GM11168 (cell line): ENCODE measurements around the gene NFKBIB.

Source experiments
- in situ Hi-C: fragments of 300-500 bp; cut with MboI; formaldehyde crosslinking; loops from one replicate; pipeline ENCODE4 v1.12.0; 2022; ENCODE audit warnings: low sequenced_read_pairs; ENCODE audit not compliant: unreplicated experiment

The NFKBIB gene

DNA sequence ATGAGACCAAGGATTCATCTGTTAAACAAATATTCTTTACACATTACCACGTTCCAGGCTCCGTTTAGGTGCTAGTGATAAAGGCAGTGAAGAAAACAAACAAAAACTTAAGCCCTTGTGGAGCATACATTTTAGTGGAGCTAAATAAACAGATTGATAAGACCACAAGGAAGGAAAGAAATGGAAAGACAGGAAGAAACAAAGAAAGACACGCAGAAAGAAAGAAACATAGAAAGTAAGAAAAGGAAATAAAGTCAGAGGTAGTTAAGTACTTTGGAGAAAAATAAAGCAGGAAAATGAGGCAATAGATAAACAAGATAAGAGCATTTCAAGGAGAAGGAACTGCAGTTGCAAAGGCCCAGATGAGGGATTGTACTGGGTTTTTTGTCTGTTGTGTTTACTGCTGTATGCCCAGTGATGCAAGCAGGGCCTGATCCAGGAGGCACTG lies 998 bp downstream of the NFKBIB start:
- in situ Hi-C loops = no loop called here

DNA sequence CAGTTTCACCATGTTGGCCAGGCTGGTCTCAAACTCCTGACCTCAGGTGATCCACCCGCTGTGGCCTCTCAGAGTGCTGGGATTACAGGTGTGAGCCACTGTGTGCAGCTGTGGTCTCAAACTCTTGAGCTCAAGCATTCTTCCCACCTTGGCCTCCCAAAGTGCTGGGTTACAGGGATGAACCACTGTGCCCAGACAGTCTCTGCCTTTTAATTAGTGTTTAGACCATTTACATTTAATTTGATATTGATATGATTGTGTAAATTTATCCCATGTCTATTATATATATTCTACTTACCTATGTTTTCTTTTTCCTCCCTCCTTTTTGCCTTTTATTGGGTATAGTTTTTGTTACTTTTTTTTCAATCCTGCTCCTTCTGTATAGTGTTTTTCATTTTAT lies 1.9 kb downstream of the NFKBIB start:
- in situ Hi-C loops = no loop called here

DNA sequence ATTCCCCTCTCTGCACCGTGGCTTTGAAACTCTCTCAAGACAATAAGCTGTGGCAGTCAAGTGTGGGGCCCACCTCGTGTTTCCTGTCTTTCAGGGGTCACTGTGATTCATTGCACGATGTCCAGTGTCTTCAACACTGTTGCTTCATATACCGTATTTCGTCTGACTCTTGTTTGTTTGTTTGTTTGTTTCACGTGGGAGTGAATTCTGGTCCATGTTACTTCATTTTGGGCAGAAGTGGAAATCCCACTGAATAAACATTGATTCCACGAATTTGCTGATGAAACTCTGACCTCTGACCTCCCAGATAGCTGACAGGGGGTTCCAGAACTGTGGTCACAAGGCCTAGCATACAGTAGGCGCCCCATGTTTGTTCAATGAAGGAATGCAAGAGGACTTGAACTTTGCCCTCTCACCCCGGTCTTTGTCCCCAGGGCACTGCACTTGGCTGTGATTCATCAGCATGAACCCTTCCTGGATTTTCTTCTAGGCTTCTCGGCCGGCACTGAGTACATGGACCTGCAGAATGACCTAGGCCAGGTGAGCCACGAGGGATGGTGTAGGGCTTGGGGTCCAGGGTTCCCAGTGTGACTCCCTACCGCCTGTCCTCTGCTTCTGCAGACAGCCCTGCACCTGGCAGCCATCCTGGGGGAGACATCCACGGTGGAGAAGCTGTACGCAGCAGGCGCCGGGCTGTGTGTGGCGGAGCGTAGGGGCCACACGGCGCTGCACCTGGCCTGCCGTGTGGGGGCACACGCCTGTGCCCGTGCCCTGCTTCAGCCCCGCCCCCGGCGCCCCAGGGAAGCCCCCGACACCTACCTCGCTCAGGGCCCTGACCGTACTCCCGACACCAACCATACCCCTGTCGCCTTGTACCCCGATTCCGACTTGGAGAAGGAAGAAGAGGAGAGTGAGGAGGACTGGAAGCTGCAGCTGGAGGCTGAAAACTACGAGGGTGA lies 5.1 kb downstream of the NFKBIB start:
- in situ Hi-C loops = no loop called here

DNA sequence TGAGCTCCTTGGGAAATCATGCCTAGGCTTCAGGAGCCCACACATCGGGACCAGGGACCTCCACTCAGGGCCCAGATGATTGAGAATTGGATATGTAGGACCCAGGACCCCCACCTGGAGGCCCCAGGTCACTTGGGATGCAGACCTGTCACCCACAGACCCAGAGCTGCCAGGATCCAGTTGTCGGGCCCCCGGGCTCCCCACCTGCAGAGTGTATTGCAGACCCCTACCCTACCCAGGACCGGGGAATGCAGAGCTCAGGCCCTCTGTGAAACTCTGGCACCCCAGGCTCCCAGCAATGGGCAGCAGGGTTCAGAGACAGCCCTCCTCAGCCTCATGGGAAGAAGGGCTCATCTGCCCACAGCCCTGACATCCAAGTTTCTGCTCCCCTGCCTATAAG lies 5.9 kb downstream of the NFKBIB start:
- in situ Hi-C loops = no loop called here

DNA sequence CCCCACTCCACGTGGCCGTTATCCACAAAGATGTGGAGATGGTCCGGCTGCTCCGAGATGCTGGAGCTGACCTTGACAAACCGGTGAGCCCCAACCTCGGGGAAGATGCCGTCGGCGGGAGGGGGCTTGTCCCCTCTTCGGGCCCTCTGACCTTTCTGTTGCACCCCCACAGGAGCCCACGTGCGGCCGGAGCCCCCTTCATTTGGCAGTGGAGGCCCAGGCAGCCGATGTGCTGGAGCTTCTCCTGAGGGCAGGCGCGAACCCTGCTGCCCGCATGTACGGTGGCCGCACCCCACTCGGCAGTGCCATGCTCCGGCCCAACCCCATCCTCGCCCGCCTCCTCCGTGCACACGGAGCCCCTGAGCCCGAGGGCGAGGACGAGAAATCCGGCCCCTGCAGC lies 7.5 kb downstream of the NFKBIB start:
- in situ Hi-C loops = no loop called here

DNA sequence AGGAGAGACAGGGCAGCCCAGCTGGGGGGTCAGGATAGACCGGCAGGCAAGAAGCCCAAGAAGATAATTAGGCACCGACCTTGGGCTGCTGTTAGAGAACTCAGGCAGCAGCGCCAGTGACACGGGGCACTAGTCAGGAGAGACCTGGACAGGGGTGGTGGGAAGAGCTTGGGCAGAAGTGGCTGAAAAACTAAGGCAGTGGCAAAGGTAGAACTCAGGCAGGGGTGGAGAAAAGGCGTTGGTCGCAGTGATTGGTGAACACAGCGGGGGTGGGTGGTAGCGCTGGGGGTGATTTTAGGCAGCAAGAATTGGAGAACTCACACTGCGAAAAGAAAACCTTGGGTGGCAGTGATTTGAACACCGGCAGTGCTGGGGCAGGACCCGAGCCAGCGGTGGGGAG lies 7.9 kb downstream of the NFKBIB start:
- in situ Hi-C loops = no loop called here

DNA sequence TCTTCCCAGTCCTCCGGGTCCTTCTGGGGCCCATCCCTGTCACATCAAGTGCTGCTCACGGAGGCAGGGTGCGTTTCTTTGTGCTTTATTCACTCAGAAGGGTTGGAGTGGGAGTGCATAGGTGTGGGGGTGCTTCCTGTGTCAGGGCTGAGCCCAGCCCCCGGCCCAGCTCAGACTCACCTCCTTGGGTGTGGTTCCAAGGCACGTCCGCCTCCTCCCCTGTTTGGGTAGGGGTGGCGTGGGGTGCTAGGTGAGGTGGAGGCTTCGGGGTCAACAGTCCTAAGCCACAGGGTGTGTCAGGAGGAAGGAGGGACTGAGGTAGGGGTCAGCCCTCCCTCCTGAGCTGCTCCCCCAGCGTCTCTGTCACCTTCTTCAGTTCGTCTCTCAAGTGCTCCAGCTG lies 9.1 kb downstream of the NFKBIB start:
- in situ Hi-C loops = no loop called here

DNA sequence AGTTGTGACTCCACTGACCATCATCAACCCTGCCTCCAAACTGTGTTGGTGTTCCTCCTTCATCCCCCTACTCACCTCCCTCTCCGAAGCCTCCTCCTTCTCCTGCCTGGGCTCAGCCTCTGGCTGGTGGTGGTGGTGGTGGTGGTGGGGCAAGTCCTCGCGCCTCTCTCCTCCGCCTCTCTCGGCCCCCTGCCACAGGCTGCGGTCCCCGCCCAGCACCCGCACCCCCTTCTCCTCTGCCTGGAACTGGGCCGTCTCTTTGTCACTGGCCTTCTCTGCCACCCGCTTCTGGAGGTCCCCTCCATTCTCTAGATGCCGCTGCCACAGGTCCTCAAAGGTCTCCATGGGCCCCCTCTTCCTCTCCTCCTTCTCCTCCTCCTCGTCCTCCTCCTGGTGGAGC lies 10.7 kb downstream of the NFKBIB start:
- in situ Hi-C loops = no loop called here

DNA sequence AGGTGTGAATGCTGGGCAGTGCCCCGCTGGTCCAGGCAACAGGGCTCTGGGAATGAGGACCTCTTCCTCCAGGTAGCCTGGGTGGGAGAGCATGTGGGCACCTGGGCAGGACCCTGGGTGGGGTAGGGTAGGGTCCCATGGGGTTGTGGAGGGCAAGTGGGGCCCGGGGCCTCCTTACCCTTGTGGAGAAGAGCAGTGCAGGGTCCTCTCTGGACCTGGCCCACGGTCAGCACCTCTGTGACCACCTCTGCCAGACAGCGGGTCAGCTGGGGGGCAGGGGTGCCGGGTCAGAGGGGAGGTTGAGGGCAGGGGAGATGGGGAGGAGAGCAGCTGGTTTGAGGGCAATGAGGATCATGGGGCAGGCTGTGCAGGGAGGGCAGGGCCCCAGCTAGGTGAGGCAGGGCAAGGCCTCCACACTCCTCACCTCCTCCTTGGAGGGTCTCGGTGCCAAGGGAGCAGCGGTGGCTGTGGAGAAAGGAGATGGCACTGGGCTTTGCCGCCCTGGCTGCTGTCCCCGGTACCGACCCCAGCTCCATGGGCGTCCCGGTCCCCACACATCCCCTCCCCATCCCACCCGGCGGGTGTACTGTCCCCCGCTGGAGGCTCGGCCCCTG lies 11.7 kb downstream of the NFKBIB start:
- in situ Hi-C loops = no loop called here

DNA sequence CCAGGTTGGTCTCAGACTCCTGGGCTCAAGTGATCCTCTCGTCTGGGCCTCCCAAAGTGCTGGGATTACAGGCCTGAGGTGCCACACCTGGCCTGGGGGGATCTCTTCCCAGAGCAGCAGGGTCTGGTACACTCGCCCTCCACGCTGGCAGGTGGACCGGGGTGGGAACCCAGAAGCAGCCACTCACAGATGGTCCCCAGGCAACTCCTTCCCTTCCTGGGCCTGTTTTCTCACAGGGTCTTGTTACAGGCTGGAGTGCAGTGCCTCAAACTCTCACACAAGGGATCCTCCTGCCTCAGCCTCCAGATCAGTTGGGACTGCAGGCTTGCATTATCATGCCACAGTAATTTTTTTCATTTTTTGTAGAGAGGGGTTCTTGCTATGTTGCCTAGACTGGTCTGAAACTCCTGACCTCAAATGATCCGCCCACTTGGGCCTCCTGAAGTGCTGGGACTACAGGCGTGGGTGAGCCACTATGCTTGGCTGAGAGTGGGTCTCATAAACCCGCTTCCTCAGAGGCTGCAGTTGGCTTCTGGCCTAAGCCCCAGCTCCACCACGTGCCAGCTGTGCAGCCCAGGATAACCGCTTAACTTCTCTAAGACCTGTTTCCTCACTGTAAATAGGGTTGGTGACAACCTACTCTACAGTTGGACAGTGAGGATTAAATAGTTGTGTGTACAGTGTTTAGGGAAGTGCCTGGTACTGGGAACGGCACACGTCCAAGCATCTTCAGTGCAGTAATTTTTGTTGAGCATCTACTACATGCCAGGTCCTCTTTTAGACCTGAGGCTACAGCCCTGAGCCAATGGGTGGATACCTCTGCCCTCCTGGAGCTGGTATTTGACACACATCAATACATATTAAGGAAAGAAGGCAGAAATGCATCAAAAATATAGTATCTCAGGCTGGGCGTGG lies 13.1 kb downstream of the NFKBIB start:
- in situ Hi-C loops = no loop called here

DNA sequence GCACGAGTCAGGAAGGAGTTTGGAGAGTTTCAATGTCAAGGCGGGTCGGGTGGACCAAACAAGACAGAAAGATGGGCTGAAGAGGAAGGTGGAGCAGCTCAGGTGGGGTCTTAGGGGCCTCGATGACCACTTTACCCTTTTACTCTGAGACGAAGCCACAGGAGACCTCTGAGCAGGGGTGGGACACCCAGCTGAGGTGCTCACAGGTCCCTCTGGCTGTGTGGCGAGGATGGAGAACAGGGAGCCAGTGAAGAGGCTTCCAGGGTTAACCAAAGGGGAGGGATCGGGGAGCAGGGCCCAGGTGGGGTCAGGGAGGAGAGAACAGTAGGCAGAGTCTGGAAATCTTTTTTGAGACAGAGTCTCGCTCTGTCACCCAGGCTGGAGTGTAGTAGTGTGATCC lies 14.2 kb downstream of the NFKBIB start:
- in situ Hi-C loops = no loop called here

DNA sequence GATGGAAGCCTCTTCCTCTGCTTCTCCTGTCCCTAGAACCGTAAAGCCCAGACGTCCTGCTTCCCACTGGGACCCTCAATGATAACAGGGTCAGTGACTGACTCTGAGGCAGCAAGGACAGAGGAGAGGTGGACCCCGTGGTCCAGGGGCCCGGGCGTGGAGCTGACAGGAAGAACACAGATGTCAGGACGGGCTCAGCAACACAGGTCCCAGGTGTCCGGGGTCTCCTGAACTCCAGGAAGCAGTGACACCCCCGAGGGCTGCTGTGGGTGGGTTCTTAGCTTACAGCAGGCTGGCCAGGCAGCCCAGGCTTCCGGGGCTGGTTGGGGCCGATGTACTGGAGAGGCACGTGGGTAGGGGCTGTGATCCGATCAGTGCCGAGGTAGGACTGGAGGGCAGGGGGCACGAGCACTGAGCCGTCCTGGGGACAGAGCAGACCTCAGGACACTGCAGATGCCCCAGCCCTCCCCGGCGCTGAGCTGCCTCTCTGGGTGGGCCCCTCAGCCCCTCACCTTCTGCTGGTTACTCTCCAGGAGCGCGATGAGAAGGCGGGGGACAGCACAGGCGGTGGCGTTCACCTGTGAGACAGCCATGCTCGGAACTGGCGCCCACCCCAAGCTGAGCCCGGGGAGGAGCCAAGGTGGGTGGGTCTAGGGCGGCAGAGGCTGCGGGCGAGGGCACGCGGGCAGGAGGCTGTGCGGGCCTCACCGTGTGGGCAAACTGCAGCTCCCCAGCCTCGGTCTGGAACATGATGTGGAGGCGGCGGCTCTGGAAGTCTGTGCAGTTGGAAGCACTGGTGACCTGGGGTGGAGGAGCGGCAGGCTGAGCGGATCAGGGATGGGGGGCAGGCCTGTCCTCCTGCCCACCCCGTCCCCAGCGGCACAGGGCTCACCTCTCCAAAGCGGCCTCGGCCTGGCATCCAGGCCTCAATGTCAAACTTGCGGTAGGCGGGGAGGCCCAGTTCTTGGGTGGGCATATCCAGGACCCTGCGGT lies 15.9 kb downstream of the NFKBIB start:
- in situ Hi-C loops = no loop called here

DNA sequence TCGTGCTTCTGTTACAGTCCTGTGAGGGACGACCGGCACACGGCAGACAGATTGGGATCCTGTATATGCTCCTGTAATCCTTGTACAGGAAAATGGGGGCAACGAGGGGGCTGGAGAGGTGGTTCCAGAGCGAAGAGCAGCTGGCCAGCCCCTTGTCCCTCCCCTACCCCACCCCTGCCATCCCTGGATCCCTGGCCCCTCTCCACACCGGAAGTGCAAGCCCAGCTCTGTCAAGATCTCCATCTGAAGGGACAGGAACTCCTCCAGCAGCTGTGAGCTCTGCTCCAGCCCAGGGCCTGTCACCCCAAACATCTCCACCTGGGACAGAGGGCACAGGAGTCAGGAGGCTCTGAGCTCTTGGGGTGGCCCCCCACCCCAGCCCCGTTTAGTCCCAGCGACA lies 17.7 kb downstream of the NFKBIB start:
- in situ Hi-C loops = no loop called here

DNA sequence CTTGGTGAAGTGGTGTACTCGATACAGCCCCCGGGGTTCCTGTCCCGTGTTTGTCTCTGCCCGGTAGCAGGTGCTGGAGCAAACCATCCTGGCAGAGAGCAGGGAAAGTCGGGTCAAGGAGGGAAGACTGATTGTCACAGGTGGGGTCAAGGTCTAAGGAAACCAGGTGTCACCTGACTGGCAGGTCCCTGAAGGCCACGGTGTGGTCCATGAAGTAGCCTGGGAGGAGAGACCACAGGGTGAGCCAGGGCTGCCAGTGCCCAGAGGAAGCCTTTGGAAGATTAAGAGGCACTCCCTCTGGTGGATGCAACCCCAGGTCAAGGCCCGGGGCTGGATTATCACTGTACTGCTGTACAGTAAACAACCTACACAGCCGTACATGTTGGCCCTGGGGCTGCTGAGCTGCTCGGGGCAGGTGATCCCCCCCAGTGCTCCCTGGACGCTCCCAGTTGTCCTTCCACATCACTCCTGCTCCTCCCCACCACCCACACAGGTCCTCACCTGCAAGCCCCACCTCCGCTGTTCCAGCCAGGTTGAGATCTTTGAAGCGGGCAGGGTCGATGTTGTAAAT lies 18.2 kb downstream of the NFKBIB start:
- in situ Hi-C loops = no loop called here

DNA sequence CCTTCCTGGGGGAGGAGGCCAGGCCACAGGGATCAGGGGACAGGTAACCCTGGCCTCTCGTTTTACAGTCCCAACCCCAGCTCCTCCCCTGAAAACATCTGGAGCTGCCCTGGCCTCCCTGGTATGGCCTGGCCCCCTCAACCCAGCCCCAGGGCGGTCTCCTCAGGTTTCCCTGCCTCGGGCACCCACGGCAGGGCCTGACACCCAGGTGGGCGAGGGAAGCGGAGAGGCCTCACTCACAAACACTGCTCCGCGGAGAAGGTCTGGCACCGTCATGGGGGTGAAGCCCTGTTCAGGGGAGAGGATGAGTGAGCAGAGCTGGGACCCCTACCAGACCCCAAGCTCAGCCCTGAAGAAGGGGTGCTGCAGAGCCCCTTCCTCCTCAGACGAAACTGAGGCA lies 18.8 kb downstream of the NFKBIB start:
- in situ Hi-C loops = no loop called here

DNA sequence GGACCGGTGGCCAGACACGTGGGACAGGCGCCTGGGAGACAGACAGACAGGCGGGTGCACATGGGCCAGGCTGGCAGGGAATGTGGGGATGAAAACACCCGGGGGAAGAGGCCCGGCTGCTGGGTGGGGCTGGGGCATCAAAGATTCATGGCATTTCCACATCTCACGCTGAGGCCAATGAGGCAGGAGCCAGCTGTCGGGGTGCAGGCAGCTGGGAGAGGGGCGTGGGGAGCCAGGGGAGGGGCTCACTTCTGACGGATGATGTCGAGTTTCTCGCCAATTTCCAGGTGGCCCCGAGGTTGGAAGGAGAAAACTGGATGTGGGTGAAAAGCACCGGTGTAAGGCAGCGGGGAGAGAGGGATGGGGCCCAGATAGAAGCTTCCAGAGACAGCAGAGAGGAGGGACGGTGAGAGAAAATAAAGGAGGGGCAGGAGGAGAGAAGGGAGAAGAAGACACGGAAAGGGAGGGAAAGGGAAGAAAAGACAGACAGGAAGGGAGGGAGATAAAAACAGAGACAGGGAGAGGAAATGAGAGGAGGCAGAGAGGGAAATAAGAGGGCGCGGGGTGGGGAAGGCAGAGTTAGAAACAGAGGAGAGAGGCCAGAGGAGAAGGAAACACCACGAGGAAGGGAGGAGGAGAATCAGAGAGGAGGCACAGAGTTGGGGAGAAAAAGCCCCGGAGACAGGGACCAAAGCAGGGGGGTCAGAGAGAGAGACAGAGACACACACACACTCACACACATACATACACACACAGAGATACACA lies 20.2 kb downstream of the NFKBIB start:
- in situ Hi-C loops = no loop called here

DNA sequence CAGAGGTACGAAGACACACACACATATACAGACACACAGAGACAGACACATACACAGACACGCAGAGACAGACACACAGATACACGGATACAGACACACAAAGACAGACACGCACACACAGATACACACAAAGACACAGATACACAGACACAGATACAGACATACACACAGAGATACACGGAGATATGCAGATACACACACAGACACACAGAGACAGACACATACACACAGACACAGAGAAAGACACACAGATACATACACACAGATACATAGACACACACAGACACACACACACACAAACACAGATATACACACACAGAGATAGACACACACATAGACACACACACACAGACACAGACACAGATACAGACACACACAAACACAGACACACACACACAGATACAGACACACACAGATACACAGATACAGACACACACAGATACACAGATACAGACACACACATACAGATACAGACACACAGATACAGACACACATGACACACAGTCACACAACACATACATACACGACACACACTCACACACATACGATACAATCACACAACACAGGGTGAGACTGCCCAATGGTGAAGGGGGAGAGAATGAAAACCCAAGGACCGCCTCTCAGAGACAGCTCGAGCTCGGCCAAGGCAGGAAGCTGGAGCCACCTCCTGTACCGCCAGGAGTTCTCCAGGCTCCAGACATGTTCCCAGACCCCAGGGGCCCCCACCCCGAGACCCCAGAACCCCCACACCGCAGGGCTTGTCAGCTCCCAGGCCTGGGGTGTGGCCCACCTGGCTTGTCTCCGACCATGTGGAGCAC lies 21.0 kb downstream of the NFKBIB start:
- in situ Hi-C loops = no loop called here
